WERI-Rb-1 (cell line): ENCODE data around the gene PDCD1LG2.

Source experiments
- DNase-seq: peaks from one replicate; pipeline ENCODE4 v3.0.0-alpha.2; 2020
- H3K27ac ChIP-seq: fragments of 250-450 bp; sonication (Bioruptor Pico); 2 replicates; pipeline ENCODE4 v1.5.1; 2020; ENCODE audit warnings: mild to moderate bottlenecking, moderate library complexity
- H3K27me3 ChIP-seq: fragments of 250-450 bp; sonication (Bioruptor Pico); 2 replicates; pipeline ENCODE4 v1.5.1; 2021; ENCODE audit warnings: mild to moderate bottlenecking, low read depth, moderate library complexity; ENCODE audit not compliant: insufficient read depth, severe bottlenecking
- H3K36me3 ChIP-seq: fragments of 250-450 bp; sonication (Bioruptor Pico); 2 replicates; pipeline ENCODE4 v1.5.1; 2020; ENCODE audit warnings: mild to moderate bottlenecking, moderate library complexity
- H3K4me3 ChIP-seq: 2 replicates; pipeline ENCODE4 v1.5.1; 2011; ENCODE audit warnings: low read depth, mild to moderate bottlenecking, control low read depth, low read length
- H3K9me3 ChIP-seq: fragments of 250-450 bp; sonication (Bioruptor Pico); 2 replicates; pipeline ENCODE4 v1.5.1; 2021; ENCODE audit warnings: mild to moderate bottlenecking, moderate library complexity; ENCODE audit not compliant: severe bottlenecking
- TF ChIP-seq, protein P1 (sequence below): IDR thresholded peaks from 2 replicates; pipeline ENCODE4 v1.5.1; 2011; ENCODE audit warnings: low read depth, mild to moderate bottlenecking, control low read depth, inconsistent platforms, low read length

PDCD1LG2 gene

DNA sequence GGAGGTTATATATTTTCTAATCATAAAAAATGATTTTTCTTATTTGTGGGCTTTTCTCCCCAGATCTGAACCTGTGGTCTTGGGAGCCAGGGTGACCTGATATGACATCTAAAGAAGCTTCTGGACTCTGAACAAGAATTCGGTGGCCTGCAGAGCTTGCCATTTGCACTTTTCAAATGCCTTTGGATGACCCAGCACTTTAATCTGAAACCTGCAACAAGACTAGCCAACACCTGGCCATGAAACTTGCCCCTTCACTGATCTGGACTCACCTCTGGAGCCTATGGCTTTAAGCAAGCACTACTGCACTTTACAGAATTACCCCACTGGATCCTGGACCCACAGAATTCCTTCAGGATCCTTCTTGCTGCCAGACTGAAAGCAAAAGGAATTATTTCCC, 59.6 kb downstream of the PDCD1LG2 start:
- H3K36me3 ChIP-seq: no peaks in the 10 kb centered on the region
- no peak for DNase-seq
- TF ChIP-seq, protein P1, sequence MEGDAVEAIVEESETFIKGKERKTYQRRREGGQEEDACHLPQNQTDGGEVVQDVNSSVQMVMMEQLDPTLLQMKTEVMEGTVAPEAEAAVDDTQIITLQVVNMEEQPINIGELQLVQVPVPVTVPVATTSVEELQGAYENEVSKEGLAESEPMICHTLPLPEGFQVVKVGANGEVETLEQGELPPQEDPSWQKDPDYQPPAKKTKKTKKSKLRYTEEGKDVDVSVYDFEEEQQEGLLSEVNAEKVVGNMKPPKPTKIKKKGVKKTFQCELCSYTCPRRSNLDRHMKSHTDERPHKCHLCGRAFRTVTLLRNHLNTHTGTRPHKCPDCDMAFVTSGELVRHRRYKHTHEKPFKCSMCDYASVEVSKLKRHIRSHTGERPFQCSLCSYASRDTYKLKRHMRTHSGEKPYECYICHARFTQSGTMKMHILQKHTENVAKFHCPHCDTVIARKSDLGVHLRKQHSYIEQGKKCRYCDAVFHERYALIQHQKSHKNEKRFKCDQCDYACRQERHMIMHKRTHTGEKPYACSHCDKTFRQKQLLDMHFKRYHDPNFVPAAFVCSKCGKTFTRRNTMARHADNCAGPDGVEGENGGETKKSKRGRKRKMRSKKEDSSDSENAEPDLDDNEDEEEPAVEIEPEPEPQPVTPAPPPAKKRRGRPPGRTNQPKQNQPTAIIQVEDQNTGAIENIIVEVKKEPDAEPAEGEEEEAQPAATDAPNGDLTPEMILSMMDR: no peak
- H3K9me3 ChIP-seq: no peaks in the 10 kb centered on the region
- no peak overlapping the region for H3K4me3 ChIP-seq
- H3K27ac ChIP-seq: no peak overlapping the region
- no peaks in the 10 kb centered on the region for H3K27me3 ChIP-seq

DNA sequence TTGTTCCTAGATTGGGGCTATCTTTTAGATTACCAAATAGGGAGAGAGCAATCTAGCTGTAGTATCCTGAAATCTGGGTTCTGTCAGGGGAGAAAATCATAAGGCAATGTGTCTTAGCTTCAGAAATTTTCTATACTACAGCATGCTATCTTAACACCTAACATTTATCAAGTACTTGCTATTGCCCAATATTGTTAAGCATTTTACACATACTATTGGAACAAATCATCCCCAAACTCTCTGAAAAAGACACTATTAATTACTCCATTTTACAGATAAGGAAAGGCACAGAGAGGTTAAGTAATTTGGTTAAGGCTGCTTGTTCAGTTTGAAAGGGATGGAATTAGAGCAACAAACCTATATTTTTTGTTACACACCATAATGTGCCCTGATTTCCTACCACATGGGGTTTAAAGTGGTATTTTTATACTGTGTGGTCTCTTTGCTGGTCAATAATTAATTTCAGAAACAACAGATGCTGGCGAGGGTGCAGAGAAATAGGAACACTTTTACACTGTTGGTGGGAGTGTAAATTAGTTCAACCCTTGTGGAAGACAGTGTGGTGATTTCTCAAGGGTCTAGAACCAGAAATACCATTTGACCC, 61.4 kb downstream of the PDCD1LG2 start:
- H3K9me3 ChIP-seq: no peaks in the 10 kb centered on the region
- no peak overlapping the region for H3K4me3 ChIP-seq
- H3K27ac ChIP-seq: no peak overlapping the region
- no peaks in the 10 kb centered on the region for H3K27me3 ChIP-seq
- TF ChIP-seq, protein P1: no peak
- no peaks in the 10 kb centered on the region for H3K36me3 ChIP-seq
- DNase-seq: no peak

DNA sequence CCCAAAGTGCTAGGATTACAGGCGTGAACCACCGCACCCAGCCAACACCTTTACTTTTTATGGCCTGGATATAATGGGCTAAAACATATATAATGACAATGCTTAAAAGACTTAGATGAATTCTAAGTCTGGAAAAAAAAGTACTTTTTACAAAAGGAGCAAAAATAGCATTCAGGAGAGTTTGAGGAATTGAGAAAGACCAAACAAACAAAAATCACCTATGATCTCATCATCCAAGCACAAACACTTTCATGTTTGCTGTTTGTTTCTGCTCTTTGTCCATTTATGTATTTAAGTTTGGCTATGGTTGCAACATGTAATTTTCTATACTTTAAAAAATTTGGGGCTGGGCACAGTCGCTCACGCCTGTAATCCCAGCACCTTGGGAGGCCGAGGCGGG, 63.8 kb downstream of the PDCD1LG2 start:
- Histone ChIP-seq H3K9me3 (no peaks in the 10 kb centered on the region), H3K27me3 (no peaks in the 10 kb centered on the region), H3K27ac (no peak overlapping the region), H3K36me3 (no peaks in the 10 kb centered on the region), H3K4me3 (no peak overlapping the region)
- no peak for DNase-seq
- TF ChIP-seq, protein P1: no peak

DNA sequence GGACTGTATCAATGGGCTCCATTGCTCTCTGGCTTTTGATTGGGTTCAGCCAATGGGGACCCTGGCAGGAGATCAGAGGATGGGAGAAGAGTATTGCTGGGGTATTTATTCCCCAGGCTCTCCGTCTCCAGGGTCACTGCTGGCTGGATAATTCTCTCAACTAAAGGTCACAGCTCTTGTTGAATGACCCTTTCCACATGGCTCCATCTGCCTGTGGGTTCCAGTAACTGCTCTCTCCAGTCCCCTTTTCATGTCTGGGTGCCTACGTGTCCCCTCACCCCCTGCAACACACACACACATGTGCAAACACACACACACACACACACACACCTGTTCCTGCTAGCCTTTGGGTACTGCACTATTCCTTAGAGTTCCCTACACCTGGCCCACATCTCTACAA, 64.7 kb downstream of the PDCD1LG2 start:
- Histone ChIP-seq H3K27me3 (no peaks in the 10 kb centered on the region), H3K9me3 (no peaks in the 10 kb centered on the region), H3K4me3 (no peak overlapping the region), H3K36me3 (no peaks in the 10 kb centered on the region), H3K27ac (no peak overlapping the region)
- DNase-seq: no peak
- TF ChIP-seq, protein P1: no peak

DNA sequence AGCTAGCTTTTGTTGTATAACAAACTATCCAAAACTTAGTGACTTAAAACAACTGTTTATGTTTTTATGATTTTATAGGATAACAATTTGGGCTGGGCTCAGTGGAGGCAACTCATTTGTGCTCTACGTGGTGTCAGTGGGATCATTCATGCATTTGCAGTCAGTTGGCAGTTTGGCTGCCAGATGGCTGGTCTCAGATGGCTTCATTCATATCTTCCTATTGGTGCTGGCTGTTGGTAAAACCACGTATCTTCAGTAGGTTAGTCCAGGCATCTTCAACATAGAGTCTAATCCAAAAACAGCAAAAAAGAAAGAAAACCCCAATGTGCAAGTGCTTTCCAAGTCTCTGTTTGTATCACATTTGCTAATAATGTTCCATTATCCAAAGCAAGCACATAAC, 66.9 kb downstream of the PDCD1LG2 start:
- Histone ChIP-seq H3K27ac (no peak overlapping the region), H3K9me3 (no peaks in the 10 kb centered on the region), H3K36me3 (no peaks in the 10 kb centered on the region), H3K27me3 (no peaks in the 10 kb centered on the region), H3K4me3 (no peak overlapping the region)
- DNase-seq: no peak
- TF ChIP-seq, protein P1: no peak
